ENCODE results near the gene GPR15. TPM values are rescaled to one million over a fixed set of nuclear protein-coding genes. Genes with fewer than 3 reads are reported as not detected.
A peak's percentile ranks its signal among the peaks of the same experiment; 100 is the strongest.

Gene GPR15
- total and polyA plus RNA-seq, 10 of the 15 experiments (the other 5 are each of a cell fraction or from before 2014, with no cell fraction given) = 70.7 to 150 (median 115) TPM

- peak; percentile 88; the same call in 1 of the 2 replicates for TF ChIP-seq BCL11A (IDR thresholded peaks at IDR 0.05; ENCODE audit: low read depth, low read length)
- TF ChIP-seq WRNIP1 (IDR thresholded peaks at IDR 0.05; ENCODE audit: borderline replicate concordance, low read depth, low read length) = no peak
- no peak for TF ChIP-seq HSF1 (IDR thresholded peaks at IDR 0.05; ENCODE audit: low read depth, low read length)
- peak; percentile 76 for TF ChIP-seq BCL3 (IDR thresholded peaks at IDR 0.05; ENCODE audit: borderline replicate concordance, insufficient read depth, low read depth, low read length, poor library complexity, severe bottlenecking)
- no peak for TF ChIP-seq PBX3 (IDR thresholded peaks at IDR 0.05; ENCODE audit: insufficient replicate concordance, low read depth, low read length)
- no peak for TF ChIP-seq CBX3 (IDR thresholded peaks at IDR 0.05; ENCODE audit: borderline replicate concordance, low read depth)
- peak; percentile 91 to 94 for TF ChIP-seq IKZF2 (IDR thresholded peaks at IDR 0.05)
- TF ChIP-seq SIX5 (IDR thresholded peaks at IDR 0.05; ENCODE audit: low read depth, low read length, severe bottlenecking) = no peak
- TF ChIP-seq CHD4 (IDR thresholded peaks at IDR 0.05) = no peak
- no peak for TF ChIP-seq ESRRA (IDR thresholded peaks at IDR 0.05; ENCODE audit: low read length)
- TF ChIP-seq PML (IDR thresholded peaks at IDR 0.05; ENCODE audit: low read length) = peak; percentile 61
- no peak; the same call in 1 of the 2 replicates for TF ChIP-seq TCF7 (IDR thresholded peaks at IDR 0.05; ENCODE audit: borderline replicate concordance)
- peak; percentile 92 to 94 for TF ChIP-seq EP300 (IDR thresholded peaks at IDR 0.05; ENCODE audit: borderline replicate concordance in 1 of 2, control insufficient read depth in 1 of 2, low read depth in 2 of 2, low read length in 2 of 2)
- peak; percentile 94 for TF ChIP-seq CBFB (IDR thresholded peaks at IDR 0.05; ENCODE audit: low read depth)
- TF ChIP-seq USF2 (IDR thresholded peaks at IDR 0.05; ENCODE audit: borderline replicate concordance, low read depth, low read length) = no peak
- TF ChIP-seq TARDBP (IDR thresholded peaks at IDR 0.05; ENCODE audit: borderline replicate concordance) = 0 out of 2 replicates have a peak, but pooled peaks have one; percentile 27
- TF ChIP-seq CUX1 (IDR thresholded peaks at IDR 0.05; ENCODE audit: insufficient replicate concordance, low read depth, low read length) = peak; percentile 92
Measured at GRCh38 chr3:98563661-98564281, 32.0 kb downstream of the GPR15 start (continued).

Data from GM12878 (cell line).